ENCODE measurements around the gene SKIC2. TPM values are rescaled to one million over a fixed set of nuclear protein-coding genes. Genes with fewer than 3 reads are reported as not detected.

SKIC2 gene
- total and polyA plus RNA-seq, 2 donors (not counting 3 experiments of a cell fraction or from before 2014, with no cell fraction given) = 52.8 to 76.7 TPM

DNA sequence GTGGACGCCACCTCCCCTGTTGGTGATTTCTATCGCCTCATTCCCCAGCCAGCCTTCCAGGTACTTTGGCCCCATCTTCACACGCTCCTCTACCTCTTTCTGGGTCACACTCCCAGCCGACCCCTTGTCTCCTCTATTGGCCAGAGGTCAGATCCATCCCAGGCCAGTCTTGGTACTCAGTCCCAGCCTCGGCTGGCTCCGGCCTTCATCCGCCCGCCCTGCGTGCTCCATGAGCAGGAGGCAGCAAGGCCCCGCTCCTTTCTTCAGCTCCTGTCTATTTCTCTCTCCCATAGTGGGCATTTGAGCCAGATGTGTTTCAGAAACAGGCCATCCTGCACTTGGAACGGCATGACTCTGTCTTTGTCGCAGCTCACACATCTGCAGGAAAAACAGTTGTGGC lies 2.6 kb downstream of the SKIC2 start:
- intact Hi-C loops (cut with micrococcal nuclease) = no loop called here
- BruUV-seq (replicated peaks) = no TSS peak
- CTCF ChIA-PET = no interaction called here
- Histone ChIP-seq H3K36me3 (ENCODE audit: control insufficient read depth in 2 of 2, extremely low read depth in 1 of 2, insufficient read depth in 2 of 2, low read length in 2 of 2) (peaks cover 9 to 42% of the 10 kb centered on the region in 2 experiments), H3K4me1 (ENCODE audit: control insufficient read depth, extremely low read depth, insufficient read depth, low read length) (peaks cover 17% of the 10 kb centered on the region), H3K79me2 (ENCODE audit: control insufficient read depth, insufficient read depth, low read length) (peaks cover 25% of the 10 kb centered on the region), H3K9me1 (replicated peaks; ENCODE audit: control insufficient read depth, extremely low read depth, insufficient read depth, low read length) (no peaks in the 10 kb centered on the region), H4K20me1 (replicated peaks; ENCODE audit: control insufficient read depth, extremely low read depth, insufficient read depth, low read length) (no peaks in the 10 kb centered on the region), H3K27ac (ENCODE audit: insufficient read depth, low read depth, low read length) (no peak overlapping the region), H2AFZ (ENCODE audit: low read depth, low read length) (no peak overlapping the region), H3K9ac (replicated peaks; ENCODE audit: extremely low read depth, insufficient read depth, low read length) (no peak overlapping the region), H3K4me3 (replicated peaks in 1 of 3; ENCODE audit: insufficient read depth in 1 of 3, low read depth in 1 of 3, low read length in 3 of 3) (no peak overlapping the region), H3K9me3 (replicated peaks; ENCODE audit: control insufficient read depth, insufficient read depth, low read length) (no peaks in the 10 kb centered on the region), H3K27me3 (ENCODE audit: control insufficient read depth in 2 of 2, insufficient read depth in 2 of 2, low read length in 2 of 2) (no peaks in the 10 kb centered on the region), H3K4me2 (ENCODE audit: insufficient read depth, low read length) (no peak overlapping the region)
- no peak for FAIRE-seq
- dilution Hi-C loops (cut with MboI; ENCODE audit: extremely low pct_ligation_motif_present, low sequenced_read_pairs) = no loop called here
- POLR2A ChIA-PET = no interaction called here
- TF ChIP-seq MAX (IDR thresholded peaks at IDR 0.05; ENCODE audit: insufficient read depth, insufficient read length) (no peak), EZH2 (IDR thresholded peaks at IDR 0.05; ENCODE audit: borderline replicate concordance, low read depth, low read length, severe bottlenecking) (no peak), MYC (IDR thresholded peaks at IDR 0.05; ENCODE audit: low read depth, low read length) (no peak), POLR2A (IDR thresholded peaks at IDR 0.05; ENCODE audit: low read depth, low read length) (no peak), JUN (IDR thresholded peaks at IDR 0.05; ENCODE audit: borderline replicate concordance, insufficient read depth, insufficient read length, low read depth) (no peak), FOS (IDR thresholded peaks at IDR 0.05; ENCODE audit: borderline replicate concordance, insufficient read depth, low read length) (no peak), GATA2 (IDR thresholded peaks at IDR 0.05; ENCODE audit: insufficient read depth, insufficient read length, low read depth, low read length) (no peak), POLR2AphosphoS5 (IDR thresholded peaks at IDR 0.05; ENCODE audit: insufficient read depth, low read depth, low read length) (no peak)
- TF ChIP-seq, protein P1, sequence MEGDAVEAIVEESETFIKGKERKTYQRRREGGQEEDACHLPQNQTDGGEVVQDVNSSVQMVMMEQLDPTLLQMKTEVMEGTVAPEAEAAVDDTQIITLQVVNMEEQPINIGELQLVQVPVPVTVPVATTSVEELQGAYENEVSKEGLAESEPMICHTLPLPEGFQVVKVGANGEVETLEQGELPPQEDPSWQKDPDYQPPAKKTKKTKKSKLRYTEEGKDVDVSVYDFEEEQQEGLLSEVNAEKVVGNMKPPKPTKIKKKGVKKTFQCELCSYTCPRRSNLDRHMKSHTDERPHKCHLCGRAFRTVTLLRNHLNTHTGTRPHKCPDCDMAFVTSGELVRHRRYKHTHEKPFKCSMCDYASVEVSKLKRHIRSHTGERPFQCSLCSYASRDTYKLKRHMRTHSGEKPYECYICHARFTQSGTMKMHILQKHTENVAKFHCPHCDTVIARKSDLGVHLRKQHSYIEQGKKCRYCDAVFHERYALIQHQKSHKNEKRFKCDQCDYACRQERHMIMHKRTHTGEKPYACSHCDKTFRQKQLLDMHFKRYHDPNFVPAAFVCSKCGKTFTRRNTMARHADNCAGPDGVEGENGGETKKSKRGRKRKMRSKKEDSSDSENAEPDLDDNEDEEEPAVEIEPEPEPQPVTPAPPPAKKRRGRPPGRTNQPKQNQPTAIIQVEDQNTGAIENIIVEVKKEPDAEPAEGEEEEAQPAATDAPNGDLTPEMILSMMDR (IDR thresholded peaks at IDR 0.05; ENCODE audit: extremely low read depth in 1 of 2, insufficient read depth in 1 of 2, low read depth in 1 of 2, low read length in 2 of 2) = no peak
- no peak for DNase-seq (ENCODE audit: low read depth, low spot score)
